Measurements from ENCODE around the gene PTTG2. TPM values are rescaled to one million over a fixed set of nuclear protein-coding genes. Genes with fewer than 3 reads are reported as not detected.

The PTTG2 gene
- polyA plus RNA-seq, result not detected in 2 replicates
- polyA minus RNA-seq, result not detected in 2 replicates

GRCh38 chr4:37960098-37960497, at the start of gene PTTG2:
PTTG2 (plus strand) TSS chr4:37960398; CDS start chr4:37960435, 37 bp downstream.
- H3K4me2 ChIP-seq (ENCODE audit: low read length), result no peak within 1 kb of the TSS
- H3K4me3 ChIP-seq (ENCODE audit: low read length), result no peak within 1 kb of the TSS
- H2AFZ ChIP-seq (ENCODE audit: low read depth, low read length), result no peak within 1 kb of the TSS
- TF ChIP-seq MXI1 (conservative IDR thresholded peaks at IDR 0.05; ENCODE audit: poor library complexity, severe bottlenecking) (no peak), REST (IDR thresholded peaks at IDR 0.05; ENCODE audit: borderline replicate concordance) (no peak), EZH2 (IDR thresholded peaks at IDR 0.05; ENCODE audit: borderline replicate concordance, insufficient read depth, low read length, poor library complexity, severe bottlenecking) (no peak), RAD21 (conservative IDR thresholded peaks at IDR 0.05) (no peak)
- H3K9me2 ChIP-seq (ENCODE audit: insufficient read depth, low read length), result no peaks in the 10 kb centered on the region
- no peak within 1 kb of the TSS for H3K27ac ChIP-seq (ENCODE audit: low read length)
- no peaks in the 10 kb centered on the region for H3K79me2 ChIP-seq (replicated peaks; ENCODE audit: insufficient read depth, low read length)
- no peaks in the 10 kb centered on the region for H3K9me3 ChIP-seq (ENCODE audit: low read length)
- no peak within 1 kb of the TSS for H3K9ac ChIP-seq (ENCODE audit: low read length)
- H3F3A ChIP-seq (ENCODE audit: insufficient read depth, low read length, poor library complexity, severe bottlenecking), result no peaks in the 10 kb centered on the region
- H3K27me3 ChIP-seq (ENCODE audit: insufficient read depth, low read depth, low read length), result no peaks in the 10 kb centered on the region
- no peaks in the 10 kb centered on the region for H3K36me3 ChIP-seq (ENCODE audit: insufficient read depth, low read length)
- H4K20me1 ChIP-seq (ENCODE audit: insufficient read depth), result no peaks in the 10 kb centered on the region

GRCh38 chr4:37914539-37914938, 45.7 kb upstream of the PTTG2 start:
- TF ChIP-seq EZH2 (IDR thresholded peaks at IDR 0.05; ENCODE audit: borderline replicate concordance, insufficient read depth, low read length, poor library complexity, severe bottlenecking), result no peak
- Histone ChIP-seq H3K9me2 (ENCODE audit: insufficient read depth, low read length) (no peaks in the 10 kb centered on the region), H3K36me3 (ENCODE audit: insufficient read depth, low read length) (no peaks in the 10 kb centered on the region), H3K27me3 (ENCODE audit: insufficient read depth, low read depth, low read length) (no peaks in the 10 kb centered on the region), H3K4me2 (ENCODE audit: low read length) (no peak overlapping the region), H3F3A (ENCODE audit: insufficient read depth, low read length, poor library complexity, severe bottlenecking) (no peaks in the 10 kb centered on the region), H3K4me3 (ENCODE audit: low read length) (no peak overlapping the region), H3K9ac (ENCODE audit: low read length) (no peak overlapping the region), H2AFZ (ENCODE audit: low read depth, low read length) (no peak overlapping the region), H3K79me2 (replicated peaks; ENCODE audit: insufficient read depth, low read length) (no peaks in the 10 kb centered on the region), H3K27ac (ENCODE audit: low read length) (no peak overlapping the region), H3K9me3 (ENCODE audit: low read length) (no peaks in the 10 kb centered on the region), H4K20me1 (ENCODE audit: insufficient read depth) (no peaks in the 10 kb centered on the region)

- no peak for TF ChIP-seq RAD21 (conservative IDR thresholded peaks at IDR 0.05)
- no peak for TF ChIP-seq TAF1 (IDR thresholded peaks at IDR 0.05; ENCODE audit: low read depth)
- TF ChIP-seq EZH2 (IDR thresholded peaks at IDR 0.05; ENCODE audit: borderline replicate concordance, insufficient read depth, low read length, poor library complexity, severe bottlenecking), result no peak
- TF ChIP-seq EP300 (conservative IDR thresholded peaks at IDR 0.05; ENCODE audit: poor library complexity, severe bottlenecking), result no peak
- TF ChIP-seq CTCF (IDR thresholded peaks at IDR 0.05; ENCODE audit: poor library complexity, severe bottlenecking), result no peak
- TF ChIP-seq MXI1 (conservative IDR thresholded peaks at IDR 0.05; ENCODE audit: poor library complexity, severe bottlenecking), result no peak
- TF ChIP-seq SMC3 (conservative IDR thresholded peaks at IDR 0.05; ENCODE audit: poor library complexity), result no peak
- no peak for TF ChIP-seq REST (IDR thresholded peaks at IDR 0.05; ENCODE audit: borderline replicate concordance)
- TF ChIP-seq POLR2AphosphoS5 (IDR thresholded peaks at IDR 0.05), result no peak
- Histone ChIP-seq H3F3A (ENCODE audit: insufficient read depth, low read length, poor library complexity, severe bottlenecking) (no peaks in the 10 kb centered on the region), H3K27me3 (ENCODE audit: insufficient read depth, low read depth, low read length) (no peaks in the 10 kb centered on the region), H3K4me3 (ENCODE audit: low read length) (no peak overlapping the region), H3K9ac (ENCODE audit: low read length) (no peak overlapping the region), H3K4me2 (ENCODE audit: low read length) (no peak overlapping the region), H3K36me3 (ENCODE audit: insufficient read depth, low read length) (no peaks in the 10 kb centered on the region), H4K20me1 (ENCODE audit: insufficient read depth) (no peaks in the 10 kb centered on the region), H2AFZ (ENCODE audit: low read depth, low read length) (no peak overlapping the region), H3K9me2 (ENCODE audit: insufficient read depth, low read length) (no peaks in the 10 kb centered on the region), H3K79me2 (replicated peaks; ENCODE audit: insufficient read depth, low read length) (no peaks in the 10 kb centered on the region), H3K9me3 (ENCODE audit: low read length) (no peaks in the 10 kb centered on the region), H3K27ac (ENCODE audit: low read length) (no peak overlapping the region)
Measured at GRCh38 chr4:37917388-37917787, 42.8 kb upstream of the PTTG2 start.

Measured in neural cell (in vitro differentiated cells).